ENCODE data around the gene AVL9.

DNA sequence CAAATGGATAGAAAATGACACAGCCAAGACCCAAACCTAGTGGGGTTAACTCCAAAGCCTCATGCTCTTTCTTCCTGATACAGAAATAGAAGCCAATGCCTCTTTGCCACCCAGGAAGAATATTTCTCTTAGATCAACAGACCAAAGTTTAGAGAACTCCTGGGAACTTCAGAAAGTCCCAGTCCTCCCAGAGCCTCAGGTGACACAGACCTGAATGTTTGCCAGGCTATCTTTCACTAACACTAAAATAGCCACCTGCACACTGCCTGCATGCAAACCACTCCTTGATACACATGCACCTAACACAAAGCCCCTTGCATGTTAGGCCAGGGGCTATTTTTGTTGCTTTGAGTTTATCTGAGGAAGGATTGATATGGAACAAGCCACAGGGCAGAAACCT is 32.8 kb upstream of the AVL9 start:
- TF ChIP-seq, protein P1, sequence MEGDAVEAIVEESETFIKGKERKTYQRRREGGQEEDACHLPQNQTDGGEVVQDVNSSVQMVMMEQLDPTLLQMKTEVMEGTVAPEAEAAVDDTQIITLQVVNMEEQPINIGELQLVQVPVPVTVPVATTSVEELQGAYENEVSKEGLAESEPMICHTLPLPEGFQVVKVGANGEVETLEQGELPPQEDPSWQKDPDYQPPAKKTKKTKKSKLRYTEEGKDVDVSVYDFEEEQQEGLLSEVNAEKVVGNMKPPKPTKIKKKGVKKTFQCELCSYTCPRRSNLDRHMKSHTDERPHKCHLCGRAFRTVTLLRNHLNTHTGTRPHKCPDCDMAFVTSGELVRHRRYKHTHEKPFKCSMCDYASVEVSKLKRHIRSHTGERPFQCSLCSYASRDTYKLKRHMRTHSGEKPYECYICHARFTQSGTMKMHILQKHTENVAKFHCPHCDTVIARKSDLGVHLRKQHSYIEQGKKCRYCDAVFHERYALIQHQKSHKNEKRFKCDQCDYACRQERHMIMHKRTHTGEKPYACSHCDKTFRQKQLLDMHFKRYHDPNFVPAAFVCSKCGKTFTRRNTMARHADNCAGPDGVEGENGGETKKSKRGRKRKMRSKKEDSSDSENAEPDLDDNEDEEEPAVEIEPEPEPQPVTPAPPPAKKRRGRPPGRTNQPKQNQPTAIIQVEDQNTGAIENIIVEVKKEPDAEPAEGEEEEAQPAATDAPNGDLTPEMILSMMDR (IDR thresholded peaks at IDR 0.05), result no peak
- TF ChIP-seq POLR2A (IDR thresholded peaks at IDR 0.05), result no peak

Data from breast epithelium (tissue), 3 donors.